ENCODE results near the gene CHTOP.
"Not testable (repeated sequence)": the region's sequence is repeated elsewhere in the genome, so short reads cannot be mapped to it uniquely, and the experiment has no call there.

The CHTOP gene

GRCh38 chr1:153668672-153669071 is 34.8 kb downstream of the CHTOP start:
- not testable (repeated sequence) for H3K79me2 ChIP-seq (ENCODE audit: control insufficient read depth, insufficient read depth, low read length, poor library complexity); H4K8ac ChIP-seq (ENCODE audit: low read depth, low read length); H3K27ac ChIP-seq (ENCODE audit: low read depth, low read length); H2BK5ac ChIP-seq (ENCODE audit: low read depth, low read length, poor library complexity); H3K18ac ChIP-seq (ENCODE audit: low read length); H2AFZ ChIP-seq (ENCODE audit: insufficient read depth, low read length, poor library complexity); H2BK12ac ChIP-seq (ENCODE audit: low read length); H3K27me3 ChIP-seq (ENCODE audit: insufficient read depth, low read length); H3K4me3 ChIP-seq (ENCODE audit: low read depth, low read length); H2AK5ac ChIP-seq (ENCODE audit: low read length); H3K4me1 ChIP-seq (ENCODE audit: control insufficient read depth in 1 of 2, insufficient read depth in 2 of 2, low read length in 2 of 2); H4K91ac ChIP-seq (ENCODE audit: low read depth, low read length); H4K12ac ChIP-seq (ENCODE audit: low read depth, low read length); H3K23ac ChIP-seq (ENCODE audit: low read length); H3K4me2 ChIP-seq (ENCODE audit: low read length); H3K9me3 ChIP-seq (ENCODE audit: insufficient read depth, low read depth, low read length); H3K79me1 ChIP-seq (ENCODE audit: low read length); DNase-seq; H3K9ac ChIP-seq (ENCODE audit: low read length); H3K14ac ChIP-seq (ENCODE audit: low read length); H2BK120ac ChIP-seq (ENCODE audit: insufficient read depth, low read length, poor library complexity)
- H3K36me3 ChIP-seq (ENCODE audit: control insufficient read depth in 1 of 2, insufficient read depth in 2 of 2, low read length in 2 of 2), result peaks cover 34 to 50% of the 10 kb centered on the region in 2 experiments
- WGBS (ENCODE audit: extremely low coverage, insufficient coverage, insufficient read length), result no CpG with 5 or more reads among the region's 8 CpGs
- H3K4ac ChIP-seq (ENCODE audit: low read depth, low read length), result peak overlapping the region; percentile 67

DNA sequence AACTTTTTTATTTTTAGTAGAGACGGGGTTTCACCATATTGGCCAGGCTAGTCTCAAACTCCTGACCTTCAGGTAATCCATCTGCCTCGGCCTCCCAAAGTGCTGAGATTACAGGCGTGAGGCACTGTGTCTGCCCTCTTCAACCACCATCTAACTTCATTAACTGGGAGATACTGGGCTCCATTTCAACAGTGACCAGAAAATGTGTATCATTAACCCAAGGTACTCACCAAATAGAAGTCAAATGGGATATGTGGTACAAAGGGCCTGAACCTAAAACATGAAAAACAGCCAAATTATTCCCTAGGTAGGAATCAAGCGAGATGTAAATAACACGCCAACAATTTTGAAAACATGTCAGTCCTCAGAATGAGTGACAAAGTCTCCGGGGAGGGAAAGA is 35.7 kb downstream of the CHTOP start:
- H2AK5ac ChIP-seq (ENCODE audit: low read length), result no peak overlapping the region
- H4K12ac ChIP-seq (ENCODE audit: low read depth, low read length), result no peak overlapping the region
- no peak overlapping the region for H2BK12ac ChIP-seq (ENCODE audit: low read length)
- no peaks in the 10 kb centered on the region for H3K27me3 ChIP-seq (ENCODE audit: insufficient read depth, low read length)
- H4K8ac ChIP-seq (ENCODE audit: low read depth, low read length), result no peak overlapping the region
- H3K4ac ChIP-seq (ENCODE audit: low read depth, low read length), result peak overlapping the region; percentile 52
- no peak for DNase-seq
- no peak overlapping the region for H3K9ac ChIP-seq (ENCODE audit: low read length)
- H2BK120ac ChIP-seq (ENCODE audit: insufficient read depth, low read length, poor library complexity), result no peak overlapping the region
- no peak overlapping the region for H3K23ac ChIP-seq (ENCODE audit: low read length)
- peak overlapping the region; percentile 93 for H3K4me2 ChIP-seq (ENCODE audit: low read length)
- no peak overlapping the region for H2AFZ ChIP-seq (ENCODE audit: insufficient read depth, low read length, poor library complexity)
- H3K79me1 ChIP-seq (ENCODE audit: low read length), result peaks cover 5% of the 10 kb centered on the region
- H3K36me3 ChIP-seq (ENCODE audit: control insufficient read depth in 1 of 2, insufficient read depth in 2 of 2, low read length in 2 of 2), result peaks cover 29 to 41% of the 10 kb centered on the region in 2 experiments
- WGBS (ENCODE audit: extremely low coverage, insufficient coverage, insufficient read length), result no CpG with 5 or more reads among the region's 6 CpGs
- H3K18ac ChIP-seq (ENCODE audit: low read length), result no peak overlapping the region
- no peaks in the 10 kb centered on the region for H3K9me3 ChIP-seq (ENCODE audit: insufficient read depth, low read depth, low read length)
- no peak overlapping the region for H2BK5ac ChIP-seq (ENCODE audit: low read depth, low read length, poor library complexity)
- H3K27ac ChIP-seq (ENCODE audit: low read depth, low read length), result no peak overlapping the region
- H3K4me1 ChIP-seq (ENCODE audit: control insufficient read depth in 1 of 2, insufficient read depth in 2 of 2, low read length in 2 of 2), result peaks cover 0 to 2% of the 10 kb centered on the region in 2 experiments
- H4K91ac ChIP-seq (ENCODE audit: low read depth, low read length), result no peak overlapping the region
- H3K14ac ChIP-seq (ENCODE audit: low read length), result no peak overlapping the region
- H3K4me3 ChIP-seq (ENCODE audit: low read depth, low read length), result no peak overlapping the region
- H3K79me2 ChIP-seq (ENCODE audit: control insufficient read depth, insufficient read depth, low read length, poor library complexity), result peaks cover 8% of the 10 kb centered on the region

GRCh38 chr1:153670257-153670858 is 36.5 kb downstream of the CHTOP start:
- peak overlapping the region; percentile 73 for H2AK5ac ChIP-seq (ENCODE audit: low read length)
- peaks cover 5% of the 10 kb centered on the region for H3K79me1 ChIP-seq (ENCODE audit: low read length)
- peak overlapping the region; percentile 92 for H3K4me3 ChIP-seq (ENCODE audit: low read depth, low read length)
- H3K23ac ChIP-seq (ENCODE audit: low read length), result no peak overlapping the region
- no peak for DNase-seq
- peak overlapping the region; percentile 93 for H3K4me2 ChIP-seq (ENCODE audit: low read length)
- H3K9ac ChIP-seq (ENCODE audit: low read length), result peak overlapping the region; percentile 95
- H2AFZ ChIP-seq (ENCODE audit: insufficient read depth, low read length, poor library complexity), result peak overlapping the region; percentile 8
- H3K14ac ChIP-seq (ENCODE audit: low read length), result peak overlapping the region; percentile 82
- H3K27me3 ChIP-seq (ENCODE audit: insufficient read depth, low read length), result no peaks in the 10 kb centered on the region
- H3K9me3 ChIP-seq (ENCODE audit: insufficient read depth, low read depth, low read length), result no peaks in the 10 kb centered on the region
- H3K4ac ChIP-seq (ENCODE audit: low read depth, low read length), result peak overlapping the region; percentile 96
- peak overlapping the region; percentile 85 for H4K8ac ChIP-seq (ENCODE audit: low read depth, low read length)
- peak overlapping the region; percentile 88 for H4K91ac ChIP-seq (ENCODE audit: low read depth, low read length)
- H4K12ac ChIP-seq (ENCODE audit: low read depth, low read length), result peak overlapping the region; percentile 43
- H2BK120ac ChIP-seq (ENCODE audit: insufficient read depth, low read length, poor library complexity), result peak overlapping the region; percentile 19
- no CpG with 5 or more reads among the region's 22 CpGs for WGBS (ENCODE audit: extremely low coverage, insufficient coverage, insufficient read length)
- peak overlapping the region; percentile 55 for H2BK5ac ChIP-seq (ENCODE audit: low read depth, low read length, poor library complexity)
- no peak overlapping the region for H2BK12ac ChIP-seq (ENCODE audit: low read length)
- peak overlapping the region; percentile 1 for H3K27ac ChIP-seq (ENCODE audit: low read depth, low read length)
- H3K79me2 ChIP-seq (ENCODE audit: control insufficient read depth, insufficient read depth, low read length, poor library complexity), result peaks cover 8% of the 10 kb centered on the region
- H3K18ac ChIP-seq (ENCODE audit: low read length), result peak overlapping the region; percentile 63
- H3K4me1 ChIP-seq (ENCODE audit: control insufficient read depth in 1 of 2, insufficient read depth in 2 of 2, low read length in 2 of 2), result peaks cover 0 to 2% of the 10 kb centered on the region in 2 experiments
- peaks cover 28 to 35% of the 10 kb centered on the region in 2 experiments for H3K36me3 ChIP-seq (ENCODE audit: control insufficient read depth in 1 of 2, insufficient read depth in 2 of 2, low read length in 2 of 2)

GRCh38 chr1:153670859-153671627 is 37.2 kb downstream of the CHTOP start, which contains the start of gene ILF2:
Gene ILF2, minus strand, starts transcription at chr1:153670993. Its CDS starts 71 bp downstream, at chr1:153670922.
- Histone ChIP-seq H4K12ac (ENCODE audit: low read depth, low read length) (peak within 1 kb of the TSS; percentile 43), H3K14ac (ENCODE audit: low read length) (peak within 1 kb of the TSS; percentile 82)
- no CpG with 5 or more reads among the region's 35 CpGs for WGBS (ENCODE audit: extremely low coverage, insufficient coverage, insufficient read length)

More at GRCh38 chr1:153670859-153671627, 37.2 kb downstream of the CHTOP start, which contains the start of gene ILF2:
- peak within 1 kb of the TSS; percentile 95 for H3K9ac ChIP-seq (ENCODE audit: low read length)
- peak within 1 kb of the TSS; percentile 93 for H3K4me2 ChIP-seq (ENCODE audit: low read length)
- peak within 1 kb of the TSS; percentile 85 for H4K8ac ChIP-seq (ENCODE audit: low read depth, low read length)
- H3K36me3 ChIP-seq (ENCODE audit: control insufficient read depth in 1 of 2, insufficient read depth in 2 of 2, low read length in 2 of 2), result peaks cover 25 to 29% of the 10 kb centered on the region in 2 experiments
- H3K4me3 ChIP-seq (ENCODE audit: low read depth, low read length), result peak within 1 kb of the TSS; percentile 92
- H3K4me1 ChIP-seq (ENCODE audit: control insufficient read depth in 1 of 2, insufficient read depth in 2 of 2, low read length in 2 of 2), result peaks cover 0 to 2% of the 10 kb centered on the region in 2 experiments
- peak within 1 kb of the TSS; percentile 88 for H4K91ac ChIP-seq (ENCODE audit: low read depth, low read length)
- H2AK5ac ChIP-seq (ENCODE audit: low read length), result peak within 1 kb of the TSS; percentile 73
- peak within 1 kb of the TSS; percentile 19 for H2BK120ac ChIP-seq (ENCODE audit: insufficient read depth, low read length, poor library complexity)
- H2BK5ac ChIP-seq (ENCODE audit: low read depth, low read length, poor library complexity), result peak within 1 kb of the TSS; percentile 55
- H2BK12ac ChIP-seq (ENCODE audit: low read length), result no peak within 1 kb of the TSS
- peaks cover 8% of the 10 kb centered on the region for H3K79me2 ChIP-seq (ENCODE audit: control insufficient read depth, insufficient read depth, low read length, poor library complexity)
- H3K27ac ChIP-seq (ENCODE audit: low read depth, low read length), result peak within 1 kb of the TSS; percentile 32
- peak within 1 kb of the TSS; percentile 45 for H2AFZ ChIP-seq (ENCODE audit: insufficient read depth, low read length, poor library complexity)
- H3K18ac ChIP-seq (ENCODE audit: low read length), result peak within 1 kb of the TSS; percentile 63
- peak; percentile 99 to 100 for DNase-seq
- H3K27me3 ChIP-seq (ENCODE audit: insufficient read depth, low read length), result no peaks in the 10 kb centered on the region
- no peaks in the 10 kb centered on the region for H3K9me3 ChIP-seq (ENCODE audit: insufficient read depth, low read depth, low read length)
- no peak within 1 kb of the TSS for H3K23ac ChIP-seq (ENCODE audit: low read length)
- H3K4ac ChIP-seq (ENCODE audit: low read depth, low read length), result peak within 1 kb of the TSS; percentile 96
- peaks cover 5% of the 10 kb centered on the region for H3K79me1 ChIP-seq (ENCODE audit: low read length)

All from trophoblast cell (in vitro differentiated cells and primary cell).